ENCODE results near the gene SLCO3A1.

DNA sequence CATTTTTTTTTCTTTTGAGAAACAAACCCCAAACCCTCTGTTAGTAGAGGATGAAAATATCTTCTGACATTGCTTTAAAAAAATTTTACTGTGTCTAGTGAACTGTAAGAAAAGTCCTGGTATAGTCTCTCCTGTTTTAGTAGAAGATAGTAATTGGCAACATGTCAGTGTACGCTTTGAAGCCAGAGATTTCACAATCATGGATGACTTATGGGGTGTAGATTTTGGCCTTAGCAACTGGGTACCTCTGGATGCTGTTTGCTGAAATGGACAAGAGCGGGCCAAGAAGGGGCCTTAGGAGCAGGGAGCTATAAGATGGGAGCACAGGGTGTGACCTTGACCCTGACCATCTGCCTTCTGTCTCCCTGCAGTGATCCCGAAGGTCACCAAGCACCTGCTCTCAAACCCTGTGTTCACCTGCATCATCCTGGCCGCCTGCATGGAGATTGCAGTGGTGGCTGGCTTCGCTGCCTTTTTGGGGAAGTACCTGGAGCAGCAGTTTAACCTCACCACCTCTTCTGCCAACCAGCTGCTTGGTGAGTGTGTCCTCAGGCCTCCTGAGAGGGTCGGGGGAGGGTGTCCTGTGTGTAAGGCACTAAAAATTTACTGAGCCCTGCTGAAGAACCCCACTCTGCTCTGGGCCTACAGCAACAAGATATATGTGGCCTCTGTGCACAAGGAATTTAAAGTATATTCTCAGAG is 266.7 kb downstream of the SLCO3A1 start:
- TF ChIP-seq, protein P1, sequence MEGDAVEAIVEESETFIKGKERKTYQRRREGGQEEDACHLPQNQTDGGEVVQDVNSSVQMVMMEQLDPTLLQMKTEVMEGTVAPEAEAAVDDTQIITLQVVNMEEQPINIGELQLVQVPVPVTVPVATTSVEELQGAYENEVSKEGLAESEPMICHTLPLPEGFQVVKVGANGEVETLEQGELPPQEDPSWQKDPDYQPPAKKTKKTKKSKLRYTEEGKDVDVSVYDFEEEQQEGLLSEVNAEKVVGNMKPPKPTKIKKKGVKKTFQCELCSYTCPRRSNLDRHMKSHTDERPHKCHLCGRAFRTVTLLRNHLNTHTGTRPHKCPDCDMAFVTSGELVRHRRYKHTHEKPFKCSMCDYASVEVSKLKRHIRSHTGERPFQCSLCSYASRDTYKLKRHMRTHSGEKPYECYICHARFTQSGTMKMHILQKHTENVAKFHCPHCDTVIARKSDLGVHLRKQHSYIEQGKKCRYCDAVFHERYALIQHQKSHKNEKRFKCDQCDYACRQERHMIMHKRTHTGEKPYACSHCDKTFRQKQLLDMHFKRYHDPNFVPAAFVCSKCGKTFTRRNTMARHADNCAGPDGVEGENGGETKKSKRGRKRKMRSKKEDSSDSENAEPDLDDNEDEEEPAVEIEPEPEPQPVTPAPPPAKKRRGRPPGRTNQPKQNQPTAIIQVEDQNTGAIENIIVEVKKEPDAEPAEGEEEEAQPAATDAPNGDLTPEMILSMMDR (conservative IDR thresholded peaks at IDR 0.05) = no peak
- TF ChIP-seq EZH2 (IDR thresholded peaks at IDR 0.05; ENCODE audit: low read depth) = no peak

Measured in PC-9 (cell line).